Mesenteric fat pad (tissue), 1 donor: ENCODE measurements around the gene TOMT. TPM values are rescaled to one million over a fixed set of nuclear protein-coding genes. Genes with fewer than 3 reads are reported as not detected.

Experiments used
- DNase-seq: peaks from one replicate; pipeline ENCODE4 v3.0.0-alpha.2; 2020; ENCODE audit warnings: low spot score
- long read RNA-seq: library from polyadenylated mRNA; unstranded; transcript quantifications from one replicate; pipeline ENCODE4 v2.0.0, GENCODE V29; 2020
- total RNA-seq: library from RNA; stranded (reverse); fragmentation: NEBNext Ultra II Directional; extraction: Animal tissue kit (Norgen Biotek cat#: 25700); gene quantifications from one replicate; pipeline ENCODE4 v1.2.1, GENCODE V29; 2021
- donor health status: DM: yes; HTN: yes; CAD: no.

TOMT gene, protein sequence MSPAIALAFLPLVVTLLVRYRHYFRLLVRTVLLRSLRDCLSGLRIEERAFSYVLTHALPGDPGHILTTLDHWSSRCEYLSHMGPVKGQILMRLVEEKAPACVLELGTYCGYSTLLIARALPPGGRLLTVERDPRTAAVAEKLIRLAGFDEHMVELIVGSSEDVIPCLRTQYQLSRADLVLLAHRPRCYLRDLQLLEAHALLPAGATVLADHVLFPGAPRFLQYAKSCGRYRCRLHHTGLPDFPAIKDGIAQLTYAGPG
- not detected for total RNA-seq
- long read RNA-seq, result 0 reads

- DNase-seq, result no peak
Measured at GRCh38 chr11:72105888-72106287, at the start of gene TOMT. TOMT (plus strand) TSS chr11:72105924; CDS start chr11:72105952, 28 bp downstream.

GRCh38 chr11:72058416-72059034 is 47.2 kb upstream of the TOMT start:
- no peak for DNase-seq

- no peak for DNase-seq
Measured at GRCh38 chr11:72061739-72062396, 43.9 kb upstream of the TOMT start.

- no peak for DNase-seq
Measured at GRCh38 chr11:72066855-72067254, 38.9 kb upstream of the TOMT start.

GRCh38 chr11:72067266-72067665 is 38.5 kb upstream of the TOMT start:
- no peak for DNase-seq

GRCh38 chr11:72067676-72068075 is 38.0 kb upstream of the TOMT start:
- no peak for DNase-seq

GRCh38 chr11:72069200-72069599 is 36.5 kb upstream of the TOMT start:
- DNase-seq, result no peak

- DNase-seq, result peak; percentile 92
Measured at GRCh38 chr11:72069787-72070251, 35.9 kb upstream of the TOMT start.

GRCh38 chr11:72070491-72070890 is 35.2 kb upstream of the TOMT start:
- no peak for DNase-seq

GRCh38 chr11:72072348-72072747 is 33.4 kb upstream of the TOMT start:
- no peak for DNase-seq

DNA sequence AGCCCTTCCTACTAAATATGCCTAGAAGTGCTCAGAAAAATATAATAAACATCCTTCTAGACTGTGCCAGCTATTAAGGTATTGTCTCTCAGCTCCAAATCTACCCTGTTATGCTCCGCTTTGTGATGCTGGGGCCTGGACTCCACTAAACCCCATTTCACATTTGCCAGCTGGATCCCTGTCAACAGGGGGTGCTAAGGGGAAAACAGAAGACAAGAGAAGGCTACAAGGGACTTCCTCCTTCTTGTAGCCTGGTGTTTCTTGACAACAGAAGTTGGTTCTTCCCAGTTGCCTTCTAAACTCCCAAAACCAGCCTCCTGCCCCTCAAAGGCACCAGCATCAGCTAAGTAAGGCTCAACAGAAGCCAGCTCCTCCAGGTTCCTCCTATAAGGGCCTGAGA is 30.6 kb upstream of the TOMT start:
- no peak for DNase-seq

DNA sequence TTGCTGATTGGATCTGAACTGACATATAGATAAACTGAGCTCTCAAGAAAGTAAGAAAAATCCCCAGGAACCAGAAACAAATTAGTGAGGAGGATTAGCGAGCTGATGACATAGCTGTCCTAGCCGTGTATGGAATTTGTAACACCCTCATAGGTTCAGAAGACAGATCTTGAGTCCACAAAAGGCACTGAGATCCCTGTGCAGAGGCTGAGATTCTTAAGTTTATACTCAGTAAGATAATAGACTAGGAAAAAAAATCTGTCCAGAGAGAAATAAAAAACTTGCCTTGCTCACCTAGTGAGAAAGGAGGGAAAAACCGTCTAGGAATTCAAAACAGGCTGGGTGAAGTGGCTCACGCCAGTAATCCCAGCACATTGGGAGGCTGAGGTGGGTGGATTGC is 30.0 kb upstream of the TOMT start:
- no peak for DNase-seq

DNA sequence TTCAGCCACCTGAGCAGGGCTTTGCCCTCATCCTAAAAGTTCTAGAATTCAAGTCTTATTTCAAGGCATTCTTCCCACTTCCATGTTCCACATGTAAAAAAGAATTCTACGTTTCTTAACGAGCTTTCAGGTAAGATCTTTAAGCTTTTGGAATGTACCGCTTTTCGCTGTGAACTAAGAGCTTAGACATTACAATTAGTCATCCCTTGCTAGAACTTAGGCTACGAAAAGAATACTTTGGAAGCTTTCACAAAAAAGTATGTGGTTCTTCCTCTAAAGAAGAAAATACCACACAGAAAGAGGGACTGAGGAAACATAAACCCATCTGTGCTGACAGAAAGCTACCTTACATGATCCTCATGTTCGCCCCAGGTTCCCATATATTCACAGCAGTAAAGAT is 27.2 kb upstream of the TOMT start:
- DNase-seq, result no peak

DNA sequence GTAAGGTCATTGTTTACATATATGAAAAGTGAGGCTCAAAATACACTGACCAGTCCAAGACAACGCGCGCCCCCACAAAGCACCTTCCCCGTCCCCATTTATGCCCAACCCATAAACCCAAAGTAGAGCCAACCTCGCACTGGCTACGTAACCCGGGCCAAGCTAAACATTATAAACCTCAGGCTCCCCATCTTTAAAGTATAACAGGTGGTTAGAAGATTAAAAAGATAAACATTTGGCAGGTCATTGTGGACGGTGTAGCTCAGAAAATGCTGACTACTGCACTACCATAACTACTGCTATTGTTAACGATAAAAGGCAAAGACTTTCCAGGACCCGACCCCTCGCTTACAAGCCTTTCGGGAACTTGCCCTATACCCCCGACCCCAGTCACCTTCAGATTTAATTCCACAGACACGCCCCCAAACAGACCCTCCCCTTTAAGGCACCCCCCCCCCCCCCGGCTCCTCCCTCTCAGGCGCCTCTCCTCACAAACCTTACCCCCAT is 25.9 kb upstream of the TOMT start:
- no peak for DNase-seq

- peak; percentile 98 for DNase-seq
Measured at GRCh38 chr11:72080326-72081183, 25.2 kb upstream of the TOMT start, which contains the start of the genes LRRC51 and NUMA1. LRRC51 (plus strand) TSS chr11:72080850; CDS start chr11:72089084, 8,234 bp downstream. NUMA1 (minus strand) TSS chr11:72080542; CDS start chr11:72035943, 44,599 bp downstream.

GRCh38 chr11:72081184-72081644 is 24.5 kb upstream of the TOMT start:
- no peak for DNase-seq

- DNase-seq, result no peak
Measured at GRCh38 chr11:72081821-72082453, 23.8 kb upstream of the TOMT start.

GRCh38 chr11:72083414-72083813 is 22.3 kb upstream of the TOMT start:
- DNase-seq, result no peak

- no peak for DNase-seq
Measured at GRCh38 chr11:72084076-72084475, 21.6 kb upstream of the TOMT start.

DNA sequence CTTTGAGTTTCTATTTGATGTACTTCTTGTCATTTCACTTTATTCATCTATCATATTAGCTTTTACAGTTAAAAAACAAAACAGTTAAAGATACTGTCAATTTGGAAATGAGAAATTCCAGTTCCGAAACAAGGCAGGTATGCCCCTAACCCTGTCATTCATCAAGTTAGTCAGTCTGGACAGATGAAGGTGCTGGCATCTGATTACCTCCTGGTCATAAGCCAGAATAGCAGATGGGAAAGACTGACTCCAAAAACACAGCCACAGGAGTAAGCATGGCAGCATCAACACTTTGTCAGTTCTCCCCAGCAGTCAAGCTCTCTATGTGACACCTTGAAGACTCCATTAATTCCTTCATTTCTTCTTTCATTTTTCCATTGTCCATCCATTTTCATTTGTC is 20.8 kb upstream of the TOMT start:
- no peak for DNase-seq
